HL-60/S4 treated with retinoic acid at 250 ng/mL for 4 days and 3 days (cell line): Measurements from ENCODE around the gene MBNL2.

ENCODE experiments used
- in situ Hi-C: fragments of 300-500 bp; cut with MboI; formaldehyde crosslinking; loops from 2 replicates; pipeline ENCODE4 v1.7.0; 2022; ENCODE audit warnings: low sequenced_read_pairs

MBNL2 gene

DNA sequence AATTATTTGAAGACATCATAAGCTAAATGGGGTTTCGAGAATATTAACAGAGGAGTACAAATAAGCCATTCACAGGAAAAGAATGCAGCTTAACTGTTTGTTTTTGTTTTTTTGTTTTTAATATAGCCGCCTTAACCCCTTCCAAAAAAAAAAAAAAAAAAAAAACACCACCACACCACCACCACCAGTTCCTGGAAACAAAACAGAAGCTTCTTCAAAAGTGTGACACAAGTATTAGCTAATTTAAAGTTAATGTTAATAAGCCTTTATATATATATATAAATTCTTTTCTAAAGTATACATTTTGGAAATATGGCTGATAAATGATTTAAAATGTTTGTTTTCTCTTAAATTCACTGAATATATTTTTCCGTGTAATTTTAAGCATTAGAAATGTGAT, 213.2 kb downstream of the MBNL2 start:
- in situ Hi-C loops, result no loop called here

- in situ Hi-C loops, result no loop called here
Observed at GRCh38 chr13:97435794-97436193, 213.7 kb downstream of the MBNL2 start.

DNA sequence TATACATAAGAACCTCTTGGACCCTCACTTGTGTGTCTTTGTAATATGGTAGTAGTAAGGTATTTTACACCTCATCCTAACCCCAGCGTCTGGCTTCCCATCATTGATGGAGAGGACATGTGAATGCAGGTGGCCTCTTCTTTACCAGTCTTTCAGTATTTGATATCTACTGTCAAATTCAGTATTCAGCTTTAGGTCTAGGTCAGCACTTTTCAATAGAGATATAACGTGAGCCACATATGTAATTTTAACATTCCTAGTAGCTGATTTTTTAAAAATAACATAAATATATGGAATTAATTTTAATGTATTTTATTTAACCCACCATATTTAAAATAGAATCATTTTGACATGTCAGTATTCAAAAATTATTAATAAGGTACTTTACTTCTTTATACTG, 214.7 kb downstream of the MBNL2 start:
- in situ Hi-C loops, result no loop called here

- in situ Hi-C loops, result no loop called here
Observed at GRCh38 chr13:97437729-97438128, 215.6 kb downstream of the MBNL2 start.

- in situ Hi-C loops, result no loop called here
Observed at GRCh38 chr13:97438856-97439595, 216.9 kb downstream of the MBNL2 start.

GRCh38 chr13:97440598-97441170, 218.6 kb downstream of the MBNL2 start:
- in situ Hi-C loops, result no loop called here

DNA sequence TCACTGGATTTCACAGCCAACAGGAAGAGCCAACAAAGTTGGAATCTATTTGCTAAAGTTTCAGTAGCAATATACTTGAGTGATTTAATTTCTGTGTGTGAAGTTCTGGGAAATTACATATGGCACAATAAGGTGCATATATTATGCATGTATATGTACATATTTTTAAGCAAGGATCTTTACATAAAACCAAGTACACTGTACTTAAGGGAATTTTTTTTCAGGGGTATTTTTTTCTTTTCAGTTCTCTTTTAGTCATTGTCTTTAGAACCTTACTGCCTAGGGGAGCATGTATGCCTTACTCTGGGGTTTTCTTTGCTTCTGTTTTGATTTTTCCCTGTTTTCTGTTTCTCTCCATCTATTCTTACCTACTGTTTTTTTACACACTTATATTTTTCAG, 219.2 kb downstream of the MBNL2 start:
- in situ Hi-C loops, result no loop called here
